Fibroblast of lung (primary cell): Measurements from ENCODE around the gene CEP192. TPM values are rescaled to one million over a fixed set of nuclear protein-coding genes. Genes with fewer than 3 reads are reported as not detected.
A peak's percentile ranks its signal among the peaks of the same experiment; 100 is the strongest.

Experiments used
- DNase-seq, 2 donors: peaks; one replicate each; pipeline versions ENCODE4 v3.0.0 to v3.0.0-alpha.2; 2010; ENCODE audit warnings: low read depth in 2 of 2
- H2AFZ ChIP-seq: 2 replicates; pipeline ENCODE4 v1.5.1; 2012; ENCODE audit warnings: low read length, control low read depth, inconsistent platforms
- H3K27ac ChIP-seq: 2 replicates; pipeline ENCODE4 v1.5.1; 2011; ENCODE audit warnings: low read length, control low read depth; ENCODE audit not compliant: insufficient read depth
- H3K27me3 ChIP-seq: 2 replicates; pipeline ENCODE4 v1.5.1; 2011; ENCODE audit warnings: mild to moderate bottlenecking, low read length; ENCODE audit not compliant: control insufficient read depth, insufficient read depth
- H3K36me3 ChIP-seq: 2 replicates; pipeline ENCODE4 v1.5.1; 2011; ENCODE audit warnings: low read length; ENCODE audit not compliant: control insufficient read depth, insufficient read depth
- H3K4me1 ChIP-seq: 2 replicates; pipeline ENCODE4 v1.5.1; 2011; ENCODE audit warnings: low read length; ENCODE audit not compliant: control insufficient read depth, insufficient read depth; ENCODE audit errors: extremely low read depth
- H3K4me2 ChIP-seq: 2 replicates; pipeline ENCODE4 v1.5.1; 2011; ENCODE audit warnings: low read length, control low read depth; ENCODE audit not compliant: insufficient read depth; ENCODE audit errors: extremely low read depth
- H3K4me3 ChIP-seq, 4 experiments: fragments of 200-600 bp in 1 of 4; sonication (generic) in 1 of 4; replicated peaks in 1 of 4; 2 replicates each; pipeline ENCODE4 v1.5.1; 2011 to 2016; ENCODE audit warnings: low read length in 4 of 4, low read depth in 3 of 4, mild to moderate bottlenecking in 3 of 4, control low read depth in 2 of 4, inconsistent platforms in 1 of 4, mixed read lengths in 1 of 4; ENCODE audit not compliant: insufficient read depth in 1 of 4; ENCODE audit errors: control extremely low read depth in 1 of 4
- H3K79me2 ChIP-seq: 2 replicates; pipeline ENCODE4 v1.5.1; 2012; ENCODE audit warnings: mild to moderate bottlenecking, low read length, inconsistent platforms; ENCODE audit not compliant: control insufficient read depth, insufficient read depth
- H3K9ac ChIP-seq: 2 replicates; pipeline ENCODE4 v1.5.1; 2011; ENCODE audit warnings: mild to moderate bottlenecking, low read length, control low read depth; ENCODE audit not compliant: insufficient read depth
- H3K9me3 ChIP-seq: 2 replicates; pipeline ENCODE4 v1.5.1; 2012; ENCODE audit warnings: low read depth, low read length; ENCODE audit not compliant: control insufficient read depth, insufficient read depth
- H4K20me1 ChIP-seq: 2 replicates; pipeline ENCODE4 v1.5.1; 2011; ENCODE audit warnings: low read length; ENCODE audit not compliant: control insufficient read depth, insufficient read depth; ENCODE audit errors: extremely low read depth
- CTCF ChIP-seq, 2 donors: IDR thresholded peaks in 1 of 2; conservative IDR thresholded peaks in 1 of 2; 1 replicate in 1 of 2; 2 replicates in 1 of 2; pipeline ENCODE4 v1.5.1; 2011 to 2012; ENCODE audit warnings: low read length in 2 of 2, control low read depth in 1 of 2, inconsistent platforms in 1 of 2, low read depth in 1 of 2, mild to moderate bottlenecking in 1 of 2
- EZH2 ChIP-seq: IDR thresholded peaks from 2 replicates; pipeline ENCODE4 v1.5.1; 2012; ENCODE audit warnings: low read length, control low read depth, mild to moderate bottlenecking; ENCODE audit errors: missing control alignments
- polyA plus RNA-seq, 2 donors: library from polyadenylated mRNA; depleted of rRNA in 1 of 2; stranded (reverse) in 1 of 2; unstranded in 1 of 2; fragments of >200 nt; gene quantifications; 2 replicates each; pipeline ENCODE4 v1.2.1, GENCODE V29; 2011 to 2012; ENCODE audit warnings: missing spikeins in 1 of 2
- total RNA-seq: library from RNA; depleted of rRNA; stranded (reverse); fragments of >200 nt; gene quantifications from 2 replicates; pipeline ENCODE4 v1.2.1, GENCODE V29; 2014

CEP192 gene
- total and polyA plus RNA-seq, 2 donors (not counting 1 experiment from before 2014, with no cell fraction given), result 12.5 to 32.7 TPM

- Histone ChIP-seq H2AFZ (no peak overlapping the region), H3K4me3 (no peak overlapping the region), H4K20me1 (no peaks in the 10 kb centered on the region), H3K36me3 (peaks cover 2% of the 10 kb centered on the region), H3K9ac (no peak overlapping the region), H3K9me3 (no peaks in the 10 kb centered on the region), H3K79me2 (no peaks in the 10 kb centered on the region), H3K4me1 (no peaks in the 10 kb centered on the region), H3K4me2 (no peak overlapping the region), H3K27me3 (no peaks in the 10 kb centered on the region), H3K27ac (no peak overlapping the region)
- no peak for TF ChIP-seq CTCF (conservative IDR thresholded peaks at IDR 0.05 in 1 of 2, IDR thresholded peaks at IDR 0.05 in 1 of 2; ENCODE audit: low read depth in 1 of 2, low read length in 2 of 2)
- no peak for TF ChIP-seq EZH2
- DNase-seq, result no peak
Measured at GRCh38 chr18:13032173-13032572, 41.0 kb downstream of the CEP192 start.

- H3K9me3 ChIP-seq, result no peaks in the 10 kb centered on the region
- H3K79me2 ChIP-seq, result no peaks in the 10 kb centered on the region
- H2AFZ ChIP-seq, result no peak overlapping the region
- H3K27ac ChIP-seq, result no peak overlapping the region
- H3K27me3 ChIP-seq, result no peaks in the 10 kb centered on the region
- TF ChIP-seq EZH2, result no peak
- TF ChIP-seq CTCF (conservative IDR thresholded peaks at IDR 0.05 in 1 of 2, IDR thresholded peaks at IDR 0.05 in 1 of 2; ENCODE audit: low read depth in 1 of 2, low read length in 2 of 2), result no peak
- no peak overlapping the region for H3K4me3 ChIP-seq
- H3K4me2 ChIP-seq, result no peak overlapping the region
- peak in 1 of 2 donors; percentile 67 for DNase-seq
- H3K36me3 ChIP-seq, result no peaks in the 10 kb centered on the region
- no peaks in the 10 kb centered on the region for H4K20me1 ChIP-seq
- H3K4me1 ChIP-seq, result no peaks in the 10 kb centered on the region
- no peak overlapping the region for H3K9ac ChIP-seq
Measured at GRCh38 chr18:13035249-13035914, 44.2 kb downstream of the CEP192 start.

- Histone ChIP-seq H3K36me3 (no peaks in the 10 kb centered on the region), H3K4me2 (no peak overlapping the region), H3K79me2 (no peaks in the 10 kb centered on the region), H2AFZ (no peak overlapping the region), H4K20me1 (no peaks in the 10 kb centered on the region), H3K9ac (no peak overlapping the region), H3K9me3 (no peaks in the 10 kb centered on the region), H3K27me3 (no peaks in the 10 kb centered on the region), H3K4me3 (no peak overlapping the region), H3K4me1 (no peaks in the 10 kb centered on the region), H3K27ac (no peak overlapping the region)
- TF ChIP-seq CTCF (conservative IDR thresholded peaks at IDR 0.05 in 1 of 2, IDR thresholded peaks at IDR 0.05 in 1 of 2; ENCODE audit: low read depth in 1 of 2, low read length in 2 of 2), result no peak
- TF ChIP-seq EZH2, result no peak
- DNase-seq, result peak; percentile 35 to 43
Measured at GRCh38 chr18:13036622-13037320, 45.6 kb downstream of the CEP192 start.
